HG02610 (cell line): ENCODE data around the gene CFAP54.
A peak's percentile ranks its signal among the peaks of the same experiment; 100 is the strongest.
"Not testable (repeated sequence)": the region's sequence is repeated elsewhere in the genome, so short reads cannot be mapped to it uniquely, and the experiment has no call there.

Experiments
- ATAC-seq: cut with Tn5 transposase; IDR thresholded peaks from one replicate; pipeline ENCODE4 v1.9.1; 2021; ENCODE audit warnings: mild to moderate bottlenecking, moderate library complexity; ENCODE audit not compliant: unreplicated experiment

CFAP54 gene

GRCh38 chr12:96474206-96474605 is 15.2 kb upstream of the CFAP54 start:
- no peak for ATAC-seq

- ATAC-seq = no peak
These were observed 11.4 kb upstream of the CFAP54 start for GRCh38 chr12:96478011-96478410.

- ATAC-seq = no peak
These were observed 7.3 kb upstream of the CFAP54 start for GRCh38 chr12:96482086-96482485.

- no peak for ATAC-seq
These were observed 6.3 kb upstream of the CFAP54 start for GRCh38 chr12:96483116-96483515.

GRCh38 chr12:96486751-96487613 is 2.4 kb upstream of the CFAP54 start:
- no peak for ATAC-seq

- ATAC-seq = no peak
These were observed 1.7 kb upstream of the CFAP54 start for GRCh38 chr12:96487634-96488033.

- ATAC-seq = no peak
These were observed 3.7 kb downstream of the CFAP54 start for GRCh38 chr12:96493106-96493505.

GRCh38 chr12:96494154-96494553 is 4.8 kb downstream of the CFAP54 start:
- not testable (repeated sequence) for ATAC-seq

GRCh38 chr12:96495155-96495554 is 5.8 kb downstream of the CFAP54 start:
- no peak for ATAC-seq

GRCh38 chr12:96495841-96496545 is 6.6 kb downstream of the CFAP54 start:
- peak; percentile 66 for ATAC-seq

GRCh38 chr12:96496944-96497343 is 7.6 kb downstream of the CFAP54 start:
- no peak for ATAC-seq

- ATAC-seq = no peak
These were observed 8.5 kb downstream of the CFAP54 start for GRCh38 chr12:96497855-96498254.

- no peak for ATAC-seq
These were observed 11.3 kb downstream of the CFAP54 start for GRCh38 chr12:96500693-96501092.

GRCh38 chr12:96501133-96501761 is 11.9 kb downstream of the CFAP54 start:
- ATAC-seq = peak; percentile 84

GRCh38 chr12:96501908-96502307 is 12.5 kb downstream of the CFAP54 start:
- no peak for ATAC-seq

- peak; percentile 65 for ATAC-seq
These were observed 13.1 kb downstream of the CFAP54 start for GRCh38 chr12:96502477-96502876.

- no peak for ATAC-seq
These were observed 13.7 kb downstream of the CFAP54 start for GRCh38 chr12:96502949-96503532.

- no peak for ATAC-seq
These were observed 14.6 kb downstream of the CFAP54 start for GRCh38 chr12:96503976-96504375.

- ATAC-seq = no peak
These were observed 17.4 kb downstream of the CFAP54 start for GRCh38 chr12:96506776-96507175.

GRCh38 chr12:96510306-96510764 is 21.0 kb downstream of the CFAP54 start:
- no peak for ATAC-seq

GRCh38 chr12:96513166-96513565 is 23.8 kb downstream of the CFAP54 start:
- no peak for ATAC-seq
